NCI-H2107 treated with DMSO at 0.1 percent for 48 hours (cell line): ENCODE measurements around the gene PANK4.

ENCODE experiments used
- DNase-seq: peaks from one replicate; lab custom pipeline; 2025; ENCODE audit not compliant: unreplicated experiment; lab: John Stamatoyannopoulos, UW

The PANK4 gene

GRCh38 chr1:2530513-2531361 lies 4.3 kb upstream of the PANK4 start:
- DNase-seq: no peak

GRCh38 chr1:2529784-2530512 lies 3.6 kb upstream of the PANK4 start, which contains the start of gene HES5:
TSS of gene HES5 (minus strand) at chr1:2530263. CDS start at chr1:2530164, 99 bp downstream.
- no peak for DNase-seq

GRCh38 chr1:2528966-2529783 lies 2.8 kb upstream of the PANK4 start:
- DNase-seq: no peak

DNA sequence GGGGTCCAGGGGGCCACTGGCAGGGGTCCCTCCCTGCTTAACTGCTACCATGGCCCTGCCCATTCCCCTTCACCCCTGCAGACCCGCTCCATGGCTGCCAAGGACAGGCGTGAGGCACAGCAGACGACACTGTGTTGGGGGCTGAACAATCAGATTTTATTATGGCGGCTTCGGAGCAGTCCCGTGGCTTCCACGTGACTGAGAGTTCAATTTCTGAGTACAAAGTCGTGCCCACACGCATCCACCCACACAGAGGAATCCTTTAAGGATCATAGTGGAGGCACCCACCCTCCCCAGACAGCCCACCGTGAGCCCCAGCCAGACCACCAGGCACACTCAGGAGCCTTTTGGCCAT lies 2.2 kb upstream of the PANK4 start:
- DNase-seq: no peak

GRCh38 chr1:2528016-2528415 lies 1.6 kb upstream of the PANK4 start:
- DNase-seq: no peak

DNA sequence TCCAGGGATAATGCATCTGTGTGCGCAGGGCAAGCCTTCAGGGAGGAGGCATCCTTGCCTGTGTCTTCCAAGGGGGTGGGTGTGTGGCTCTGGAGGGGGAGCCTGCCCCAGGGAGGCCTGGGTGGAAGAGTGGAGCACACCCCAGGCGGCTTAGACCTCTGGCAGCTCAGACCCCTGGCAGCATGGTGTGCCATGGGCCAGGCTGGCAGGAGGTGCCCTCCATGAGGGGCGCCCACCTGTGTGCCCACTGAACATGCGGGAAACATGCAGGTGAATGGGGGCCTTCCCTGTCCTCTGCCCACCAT lies 1.1 kb upstream of the PANK4 start:
- DNase-seq: no peak

GRCh38 chr1:2526824-2527555 lies 594 bp upstream of the PANK4 start:
- DNase-seq: no peak

DNA sequence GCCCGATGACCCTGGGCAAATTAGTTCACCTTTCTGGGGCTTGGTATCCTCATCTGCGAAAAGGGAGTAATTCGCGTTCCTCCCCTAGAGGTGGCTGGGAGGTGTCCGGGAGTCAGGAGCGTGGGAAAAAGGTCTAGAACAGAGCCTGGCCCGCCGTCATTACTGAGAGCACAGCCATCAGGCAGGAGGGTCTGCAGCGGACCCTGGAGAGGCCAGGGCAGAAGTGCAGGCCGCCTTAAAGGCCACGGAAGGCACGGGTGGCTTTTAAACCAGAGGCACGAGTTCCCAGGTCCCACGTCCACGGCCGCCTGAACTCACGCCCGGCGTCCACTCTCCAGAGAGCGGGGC lies 850 bp downstream of the PANK4 start:
- no peak for DNase-seq

DNA sequence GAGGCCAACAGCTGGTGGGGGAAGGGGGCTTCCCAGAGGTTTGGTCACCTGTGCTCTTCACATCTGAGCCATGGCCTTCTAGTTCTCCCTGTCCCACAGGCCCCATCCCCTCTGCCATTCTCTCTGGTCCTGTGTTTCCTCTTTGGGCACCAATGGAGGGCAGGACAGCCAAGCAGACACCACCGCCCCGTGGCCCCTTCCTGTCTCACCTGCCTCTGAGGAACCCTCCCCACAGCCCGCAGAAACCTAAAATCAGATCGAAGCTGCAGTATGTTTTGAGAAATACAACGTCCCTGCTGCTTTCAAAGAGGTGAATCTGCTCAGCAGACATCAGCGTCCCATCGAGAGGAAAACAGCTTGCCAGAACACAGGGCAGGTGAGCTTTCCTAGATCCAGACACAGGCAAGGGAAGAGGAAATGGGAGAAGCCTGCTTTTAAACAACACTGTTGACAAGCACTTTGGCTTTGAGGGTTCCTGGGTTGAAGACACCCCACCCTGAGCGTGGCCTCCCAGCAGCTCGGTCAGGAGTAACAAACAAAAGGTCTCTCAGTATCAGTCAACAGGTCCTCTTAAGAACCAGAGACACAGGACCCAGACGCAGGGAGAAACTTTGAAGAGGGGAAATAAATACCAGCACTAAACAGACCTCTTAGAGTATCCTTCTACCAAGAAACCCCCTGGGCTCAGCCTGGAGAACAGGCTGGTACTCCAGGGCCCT lies 2.3 kb downstream of the PANK4 start:
- no peak for DNase-seq

DNA sequence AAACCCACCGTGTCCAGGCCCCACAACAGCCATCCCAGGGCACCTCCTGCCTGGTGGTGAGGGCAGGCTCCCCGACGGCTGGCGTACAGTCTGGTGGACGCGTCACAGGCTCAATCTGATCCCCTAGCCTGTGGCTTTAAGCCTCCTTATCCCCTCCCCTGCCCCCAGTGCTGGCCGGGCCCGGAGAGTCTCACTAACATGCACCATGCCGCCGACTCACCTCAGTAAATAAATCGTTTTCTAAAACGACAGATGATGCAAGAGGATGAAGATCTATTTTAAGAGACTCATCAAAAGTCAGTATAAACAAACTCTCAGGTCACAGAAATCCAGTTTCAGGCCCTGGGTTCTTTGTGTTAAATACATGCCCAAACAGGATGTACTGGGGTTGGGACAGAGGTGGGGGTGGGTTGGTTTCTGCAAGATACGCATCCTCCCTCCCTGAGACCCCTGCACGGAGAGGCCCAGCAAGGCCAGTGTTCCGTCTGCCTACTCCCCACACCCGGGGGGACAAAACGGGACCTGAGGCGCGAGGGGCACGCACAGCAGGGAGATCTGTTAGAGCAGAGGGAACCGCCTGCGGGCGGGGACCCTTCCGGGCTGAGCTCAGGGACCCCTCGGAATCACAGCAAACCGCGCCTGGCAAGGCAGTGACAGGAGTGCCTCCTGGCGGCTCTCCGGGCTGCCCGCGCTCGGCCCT lies 3.1 kb downstream of the PANK4 start:
- no peak for DNase-seq

DNA sequence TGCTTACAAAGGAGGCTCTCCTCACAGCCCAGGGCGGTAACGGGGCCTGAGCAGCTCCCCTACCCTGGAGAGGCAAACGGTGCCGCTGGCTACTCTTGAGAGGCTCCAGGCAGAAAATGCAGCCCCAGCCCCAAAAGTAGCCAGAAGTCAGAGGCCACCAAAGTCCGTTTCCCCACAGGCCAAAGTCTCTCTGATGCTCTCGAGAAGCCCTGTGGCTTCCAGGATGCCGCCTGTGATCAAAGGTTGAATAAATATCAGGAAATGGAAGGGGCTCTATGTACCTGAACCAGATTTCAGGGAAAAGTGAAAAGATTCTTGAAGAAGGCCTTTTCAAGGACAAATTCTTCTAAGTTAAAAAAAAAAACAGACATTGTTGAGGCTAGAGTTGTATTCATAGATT lies 4.2 kb downstream of the PANK4 start:
- DNase-seq: no peak

GRCh38 chr1:2520806-2521205 lies 5.6 kb downstream of the PANK4 start:
- no peak for DNase-seq

GRCh38 chr1:2520206-2520605 lies 6.2 kb downstream of the PANK4 start:
- DNase-seq: no peak

GRCh38 chr1:2519729-2520128 lies 6.7 kb downstream of the PANK4 start:
- no peak for DNase-seq

DNA sequence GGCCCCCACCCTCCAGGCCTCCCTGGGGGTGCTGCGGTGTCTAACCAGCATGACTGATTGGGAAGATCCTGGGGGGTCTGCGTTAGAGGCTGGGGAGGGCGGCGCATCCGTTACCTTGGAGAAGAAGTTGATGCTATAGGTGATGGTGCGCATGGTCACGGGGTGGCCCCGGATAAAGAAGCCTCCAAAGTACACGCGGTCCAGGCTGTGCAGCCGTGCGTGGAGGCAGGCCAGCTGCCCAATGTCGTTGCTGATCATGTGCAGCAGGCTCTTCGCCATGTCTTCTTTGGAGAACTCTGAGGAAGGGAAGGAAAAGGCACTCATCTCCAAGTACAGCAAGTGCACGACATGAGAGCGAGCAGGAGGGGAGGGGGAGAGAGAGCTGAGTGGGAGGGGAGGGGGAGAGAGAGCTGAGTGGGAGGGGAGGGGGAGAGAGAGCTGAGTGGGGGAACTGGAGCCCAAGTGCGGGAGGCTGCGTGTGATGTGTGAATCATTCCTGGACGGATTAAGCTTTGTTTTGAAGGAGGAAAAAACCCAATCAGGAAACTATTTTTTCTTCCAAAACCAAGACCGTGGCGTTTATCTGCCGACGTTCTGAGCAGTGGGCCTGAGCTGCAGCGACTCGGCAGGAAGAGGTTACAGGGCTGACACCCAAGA lies 7.2 kb downstream of the PANK4 start:
- no peak for DNase-seq

DNA sequence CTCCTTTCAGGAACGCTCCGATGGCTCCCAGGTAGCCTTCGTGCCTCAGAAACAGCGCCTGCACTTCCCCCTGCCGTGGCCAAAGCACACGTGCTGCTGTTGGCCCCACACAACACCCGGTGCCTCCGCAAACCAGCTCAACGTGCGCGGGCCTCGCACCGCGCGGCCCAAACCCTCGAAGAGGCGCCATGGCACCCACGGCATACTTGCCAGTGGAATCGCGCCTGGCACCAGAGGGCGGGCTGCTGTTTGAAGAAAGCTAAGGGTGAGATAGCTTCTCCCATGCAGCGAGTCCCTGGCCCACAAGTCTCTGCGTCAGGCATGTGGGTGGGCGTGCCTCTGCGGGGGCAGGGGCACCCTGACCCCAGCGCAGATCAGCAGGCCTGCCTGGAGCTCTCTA lies 7.9 kb downstream of the PANK4 start:
- no peak for DNase-seq

DNA sequence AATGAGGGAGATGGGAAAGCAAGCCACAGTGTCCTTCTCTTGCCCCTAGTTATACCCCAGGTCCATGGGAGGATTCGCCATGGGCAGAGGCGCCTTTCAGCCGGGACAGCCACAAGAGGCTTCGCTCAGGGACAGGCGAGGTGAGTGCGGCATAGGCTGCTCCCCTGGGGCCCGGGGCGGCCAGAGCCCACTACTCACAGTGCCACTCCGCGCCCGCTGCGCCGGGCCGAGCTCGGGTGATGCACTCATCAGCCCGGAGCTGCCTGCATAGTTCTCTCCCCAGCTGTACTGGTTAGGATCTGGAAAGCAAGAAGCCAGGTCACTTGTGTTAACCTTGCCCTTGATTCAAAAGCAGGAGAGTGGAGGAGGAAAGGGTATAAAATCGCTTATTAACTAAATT lies 8.4 kb downstream of the PANK4 start:
- no peak for DNase-seq

GRCh38 chr1:2516946-2517345 lies 9.4 kb downstream of the PANK4 start:
- no peak for DNase-seq

DNA sequence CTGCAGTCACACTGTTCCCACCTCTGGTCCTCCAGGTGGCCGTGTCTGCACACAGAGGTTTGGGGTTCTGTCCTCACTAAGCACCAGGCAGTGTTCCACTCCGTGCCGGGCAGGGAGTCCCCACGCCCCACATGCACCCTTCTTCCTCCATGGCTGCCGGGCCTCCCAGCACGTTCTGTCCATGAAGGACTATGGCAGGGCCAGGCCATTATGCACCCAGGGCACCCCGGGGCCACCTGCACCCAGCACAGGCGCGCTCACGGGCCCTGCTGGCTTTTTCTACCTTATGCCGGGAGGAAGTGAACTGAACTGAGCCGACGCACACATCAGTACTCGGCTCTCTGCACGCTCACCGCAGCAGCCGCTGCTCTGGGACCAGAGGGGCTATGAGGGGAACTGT lies 10.3 kb downstream of the PANK4 start:
- DNase-seq: no peak

- no peak for DNase-seq
These were observed 10.7 kb downstream of the PANK4 start for GRCh38 chr1:2515763-2516080.
